ENCODE data around the gene RNU1-2. TPM values are rescaled to one million over a fixed set of nuclear protein-coding genes. Genes with fewer than 3 reads are reported as not detected.
"Not testable (repeated sequence)": the region's sequence is repeated elsewhere in the genome, so short reads cannot be mapped to it uniquely, and the experiment has no call there.

RNU1-2 gene
- total RNA-seq = 1,000 to 10,000 TPM; 3,010 to 3,866 TPM
- not detected for polyA plus RNA-seq

- H3K27ac Mint-ChIP-seq = peak within 1 kb of the TSS; percentile 92 to 100 (median 100)
- H3K4me3 ChIP-seq (ENCODE audit: low read length in 2 of 2) = peak within 1 kb of the TSS; percentile 23 to 50
- CTCF ChIA-PET (ENCODE audit: partially characterized antibody); H3K27me3 Mint-ChIP-seq; H3K27me3 ChIP-seq (ENCODE audit: insufficient read depth, low read length); H3K36me3 Mint-ChIP-seq; H3K36me3 ChIP-seq (ENCODE audit: insufficient read depth, low read length); H3K9me3 Mint-ChIP-seq; H3K9me3 ChIP-seq (ENCODE audit: control insufficient read depth in 1 of 2, low read length in 2 of 2): not testable (repeated sequence)
- H3K27ac ChIP-seq (ENCODE audit: low read depth, low read length) = peak within 1 kb of the TSS; percentile 85
- peak; percentile 85 to 95 (median 88) for DNase-seq
- intact Hi-C loops (cut with micrococcal nuclease) = loop anchor here (1.0 kb wide), 1 partner anchor 9 kb away; no protein-coding TSS in a partner anchor
- peaks cover 16 to 35% (median 21%) of the 10 kb centered on the region in 4 donors for H3K4me1 Mint-ChIP-seq
- POLR2A ChIA-PET (ENCODE audit: partially characterized antibody) = interaction anchor here (0.7 to 3.4 kb wide), 3 partner anchors 9 to 127 kb away, joined by 3 to 75 read pairs (median 4); no protein-coding TSS in a partner anchor
- peaks cover 15% of the 10 kb centered on the region for H3K4me1 ChIP-seq (ENCODE audit: insufficient read depth, low read length)
- H3K4me3 Mint-ChIP-seq = peak within 1 kb of the TSS; percentile 75 to 89 (median 82)
Measured at GRCh38 chr1:16895598-16896315, at the start of gene RNU1-2. Gene RNU1-2, plus strand, starts transcription at chr1:16895980.

GRCh38 chr1:16856201-16856600 is 39.6 kb upstream of the RNU1-2 start:
- POLR2A ChIA-PET (ENCODE audit: partially characterized antibody); H3K36me3 Mint-ChIP-seq; H3K9me3 Mint-ChIP-seq; CTCF ChIA-PET (ENCODE audit: partially characterized antibody); H3K27me3 ChIP-seq (ENCODE audit: insufficient read depth, low read length); intact Hi-C loops (cut with micrococcal nuclease); H3K4me1 ChIP-seq (ENCODE audit: insufficient read depth, low read length); H3K27ac Mint-ChIP-seq; H3K9me3 ChIP-seq (ENCODE audit: control insufficient read depth in 1 of 2, low read length in 2 of 2); H3K4me3 Mint-ChIP-seq; H3K4me3 ChIP-seq (ENCODE audit: low read length in 2 of 2); H3K27me3 Mint-ChIP-seq; H3K36me3 ChIP-seq (ENCODE audit: insufficient read depth, low read length); H3K27ac ChIP-seq (ENCODE audit: low read depth, low read length); DNase-seq; H3K4me1 Mint-ChIP-seq: not testable (repeated sequence)

- H3K36me3 ChIP-seq (ENCODE audit: insufficient read depth, low read length); H3K4me1 Mint-ChIP-seq; intact Hi-C loops (cut with micrococcal nuclease); H3K27me3 Mint-ChIP-seq; H3K9me3 Mint-ChIP-seq; H3K9me3 ChIP-seq (ENCODE audit: control insufficient read depth in 1 of 2, low read length in 2 of 2); H3K4me1 ChIP-seq (ENCODE audit: insufficient read depth, low read length); H3K36me3 Mint-ChIP-seq; H3K27ac ChIP-seq (ENCODE audit: low read depth, low read length); DNase-seq; H3K27me3 ChIP-seq (ENCODE audit: insufficient read depth, low read length); H3K4me3 ChIP-seq (ENCODE audit: low read length in 2 of 2); POLR2A ChIA-PET (ENCODE audit: partially characterized antibody); H3K27ac Mint-ChIP-seq; H3K4me3 Mint-ChIP-seq; CTCF ChIA-PET (ENCODE audit: partially characterized antibody): not testable (repeated sequence)
Measured at GRCh38 chr1:16859167-16860041, 36.4 kb upstream of the RNU1-2 start.

- H3K9me3 Mint-ChIP-seq; H3K4me3 Mint-ChIP-seq; intact Hi-C loops (cut with micrococcal nuclease); H3K27me3 Mint-ChIP-seq; H3K4me1 Mint-ChIP-seq; H3K36me3 ChIP-seq (ENCODE audit: insufficient read depth, low read length); H3K36me3 Mint-ChIP-seq; POLR2A ChIA-PET (ENCODE audit: partially characterized antibody); H3K9me3 ChIP-seq (ENCODE audit: control insufficient read depth in 1 of 2, low read length in 2 of 2); CTCF ChIA-PET (ENCODE audit: partially characterized antibody); H3K27me3 ChIP-seq (ENCODE audit: insufficient read depth, low read length); H3K27ac ChIP-seq (ENCODE audit: low read depth, low read length); H3K27ac Mint-ChIP-seq; H3K4me3 ChIP-seq (ENCODE audit: low read length in 2 of 2); DNase-seq; H3K4me1 ChIP-seq (ENCODE audit: insufficient read depth, low read length): not testable (repeated sequence)
Measured at GRCh38 chr1:16860048-16860447, 35.7 kb upstream of the RNU1-2 start.

- H3K9me3 Mint-ChIP-seq; H3K27me3 Mint-ChIP-seq; CTCF ChIA-PET (ENCODE audit: partially characterized antibody); POLR2A ChIA-PET (ENCODE audit: partially characterized antibody); H3K36me3 ChIP-seq (ENCODE audit: insufficient read depth, low read length); H3K27me3 ChIP-seq (ENCODE audit: insufficient read depth, low read length); H3K27ac ChIP-seq (ENCODE audit: low read depth, low read length); H3K4me3 Mint-ChIP-seq; H3K4me3 ChIP-seq (ENCODE audit: low read length in 2 of 2); H3K36me3 Mint-ChIP-seq; intact Hi-C loops (cut with micrococcal nuclease); DNase-seq; H3K4me1 ChIP-seq (ENCODE audit: insufficient read depth, low read length); H3K9me3 ChIP-seq (ENCODE audit: control insufficient read depth in 1 of 2, low read length in 2 of 2); H3K4me1 Mint-ChIP-seq: not testable (repeated sequence)
- H3K27ac Mint-ChIP-seq = peak overlapping the region in 1 of 7 donors; percentile 67
Measured at GRCh38 chr1:16861832-16862245, 33.9 kb upstream of the RNU1-2 start.

- H3K36me3 ChIP-seq (ENCODE audit: insufficient read depth, low read length); H3K36me3 Mint-ChIP-seq; H3K4me3 Mint-ChIP-seq; H3K27me3 Mint-ChIP-seq; H3K27ac ChIP-seq (ENCODE audit: low read depth, low read length); intact Hi-C loops (cut with micrococcal nuclease); H3K27me3 ChIP-seq (ENCODE audit: insufficient read depth, low read length); H3K4me3 ChIP-seq (ENCODE audit: low read length in 2 of 2); DNase-seq; H3K9me3 ChIP-seq (ENCODE audit: control insufficient read depth in 1 of 2, low read length in 2 of 2); H3K4me1 Mint-ChIP-seq; H3K4me1 ChIP-seq (ENCODE audit: insufficient read depth, low read length); POLR2A ChIA-PET (ENCODE audit: partially characterized antibody); H3K9me3 Mint-ChIP-seq; H3K27ac Mint-ChIP-seq; CTCF ChIA-PET (ENCODE audit: partially characterized antibody): not testable (repeated sequence)
Measured at GRCh38 chr1:16862415-16862814, 33.4 kb upstream of the RNU1-2 start.

- DNase-seq = not testable (repeated sequence)
Measured at GRCh38 chr1:16863024-16863423, 32.8 kb upstream of the RNU1-2 start.

More at GRCh38 chr1:16863024-16863423, 32.8 kb upstream of the RNU1-2 start:
- intact Hi-C loops (cut with micrococcal nuclease); H3K27ac Mint-ChIP-seq; H3K4me1 Mint-ChIP-seq; H3K36me3 ChIP-seq (ENCODE audit: insufficient read depth, low read length); CTCF ChIA-PET (ENCODE audit: partially characterized antibody); H3K36me3 Mint-ChIP-seq; H3K4me3 Mint-ChIP-seq; H3K4me1 ChIP-seq (ENCODE audit: insufficient read depth, low read length); POLR2A ChIA-PET (ENCODE audit: partially characterized antibody); H3K27me3 ChIP-seq (ENCODE audit: insufficient read depth, low read length); H3K4me3 ChIP-seq (ENCODE audit: low read length in 2 of 2); H3K27ac ChIP-seq (ENCODE audit: low read depth, low read length); H3K27me3 Mint-ChIP-seq; H3K9me3 ChIP-seq (ENCODE audit: control insufficient read depth in 1 of 2, low read length in 2 of 2); H3K9me3 Mint-ChIP-seq: not testable (repeated sequence)

All from CD4-positive, alpha-beta memory T cell (primary cell).